Lower leg skin (tissue), 3 donors: Measurements from ENCODE around the gene KIF21B.

Experiments
- CTCF ChIP-seq, 3 donors: fragments of 450-650 bp; IDR thresholded peaks; one replicate each; pipeline ENCODE4 v1.5.1; 2016; ENCODE audit warnings: antibody characterized with exemption in 3 of 3, mild to moderate bottlenecking in 3 of 3, moderate library complexity in 2 of 3
- POLR2A ChIP-seq, 2 donors: fragments of 450-650 bp; IDR thresholded peaks; one replicate each; pipeline ENCODE4 v1.6.1; 2016 to 2017; ENCODE audit warnings: antibody characterized with exemption in 2 of 2, mild to moderate bottlenecking in 1 of 2, moderate library complexity in 1 of 2

GRCh38 chr1:200985481-200985880, 38.0 kb downstream of the KIF21B start:
- TF ChIP-seq CTCF (IDR thresholded peaks at IDR 0.05): no peak
- no peak for TF ChIP-seq POLR2A (IDR thresholded peaks at IDR 0.05)
